NK-92 (cell line): ENCODE measurements around the gene ERVV-1.
"Not testable (repeated sequence)": the region's sequence is repeated elsewhere in the genome, so short reads cannot be mapped to it uniquely, and the experiment has no call there.

Source experiments
- DNase-seq: peaks from one replicate; lab custom pipeline; 2025; ENCODE audit not compliant: unreplicated experiment; lab: John Stamatoyannopoulos, UW

Gene ERVV-1

GRCh38 chr19:53019684-53020083 is 6.0 kb downstream of the ERVV-1 start:
- DNase-seq = no peak

- not testable (repeated sequence) for DNase-seq
Measured at GRCh38 chr19:53028306-53028705, 14.6 kb downstream of the ERVV-1 start.

DNA sequence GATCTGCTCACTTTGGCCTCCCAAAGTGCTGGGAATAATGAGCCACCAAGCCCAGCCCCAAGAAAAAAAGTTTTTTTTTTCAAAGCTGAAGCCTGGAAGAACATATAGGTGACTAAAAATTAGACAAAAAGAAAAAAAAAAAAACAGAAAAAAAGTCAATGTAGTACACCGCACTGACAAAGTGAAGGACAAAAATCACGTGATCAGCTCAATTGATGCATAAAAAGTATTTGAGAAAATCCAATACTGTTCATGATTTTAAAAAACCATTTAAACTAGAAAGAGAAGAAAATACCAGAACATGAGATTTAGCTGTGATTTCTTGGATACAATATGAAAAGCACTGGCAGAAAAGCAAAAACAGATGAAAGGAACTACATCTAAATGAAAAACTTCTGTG is 20.3 kb downstream of the ERVV-1 start:
- DNase-seq = no peak

DNA sequence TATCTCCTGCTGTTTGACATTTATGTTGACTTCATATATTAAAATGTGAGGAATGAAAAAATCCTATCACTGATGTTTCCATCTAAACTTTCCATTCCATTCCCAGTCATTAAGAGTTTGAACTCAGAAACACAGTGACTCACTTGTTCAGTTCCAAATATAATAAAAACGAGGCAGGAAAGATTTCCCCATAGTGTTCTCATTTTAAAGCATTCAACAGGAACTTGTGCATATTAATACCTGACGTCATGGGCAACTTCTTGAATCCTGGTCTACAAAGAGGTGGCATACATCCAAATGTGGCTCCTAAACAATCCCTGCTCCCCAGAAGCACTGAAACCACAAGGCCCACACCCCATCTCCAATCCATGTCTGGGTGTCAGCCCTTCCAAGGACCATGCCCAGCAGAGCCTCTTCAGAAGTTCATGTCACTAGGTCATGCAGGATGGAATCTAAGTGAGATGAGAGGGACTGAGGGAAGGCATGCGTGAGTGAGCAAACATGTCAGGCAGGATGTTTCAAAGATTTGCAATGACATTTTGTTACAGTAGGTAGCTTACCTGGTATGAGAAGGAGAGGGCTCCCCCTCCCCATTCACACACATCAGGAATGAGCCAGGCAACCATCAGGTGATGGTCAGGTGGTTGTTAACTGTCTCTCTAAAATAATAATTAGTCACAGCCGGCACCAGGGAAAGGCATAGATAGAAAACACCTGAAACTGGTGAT is 21.4 kb downstream of the ERVV-1 start:
- no peak for DNase-seq

GRCh38 chr19:53037101-53038097 is 23.7 kb downstream of the ERVV-1 start:
- DNase-seq = no peak

GRCh38 chr19:53041366-53041765 is 27.6 kb downstream of the ERVV-1 start:
- DNase-seq = no peak

DNA sequence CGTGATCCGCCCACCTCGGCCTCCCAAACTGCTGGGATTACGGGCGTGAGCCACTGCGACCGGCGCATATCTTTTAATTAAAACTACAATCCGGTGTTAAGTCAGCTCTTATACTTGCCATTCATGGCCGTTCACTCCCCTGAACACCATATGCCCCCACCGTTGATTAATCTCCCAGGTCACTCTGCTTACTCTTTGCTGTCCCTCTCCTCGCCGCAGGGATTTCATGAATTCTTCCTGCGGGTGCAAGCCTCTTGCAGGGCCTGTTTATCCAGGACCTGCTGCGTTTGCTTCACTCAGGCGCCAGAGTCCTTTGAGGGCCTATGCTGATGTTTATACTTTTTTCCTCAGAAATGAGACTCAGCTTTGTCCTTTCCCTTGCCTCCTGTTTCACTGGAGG is 31.8 kb downstream of the ERVV-1 start:
- DNase-seq = no peak

DNA sequence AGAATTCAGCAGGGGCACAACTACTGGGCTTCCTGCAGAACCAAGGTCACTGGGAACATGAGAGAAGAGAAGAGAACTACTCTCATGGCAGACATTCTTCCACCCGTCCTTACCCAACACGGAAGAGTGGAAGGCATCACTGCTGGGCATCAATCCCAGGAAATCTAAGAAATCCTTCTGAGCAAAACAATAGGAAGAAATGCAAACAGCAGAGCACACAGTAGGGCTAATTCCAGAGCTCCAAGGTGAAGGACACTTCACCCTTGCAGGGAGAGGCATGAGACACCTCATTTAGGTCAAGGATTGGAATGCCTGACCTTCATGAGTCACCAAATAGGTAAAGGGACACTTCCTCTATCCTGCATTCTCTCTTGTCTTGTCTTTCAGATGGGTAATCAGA is 33.7 kb downstream of the ERVV-1 start:
- DNase-seq = no peak

DNA sequence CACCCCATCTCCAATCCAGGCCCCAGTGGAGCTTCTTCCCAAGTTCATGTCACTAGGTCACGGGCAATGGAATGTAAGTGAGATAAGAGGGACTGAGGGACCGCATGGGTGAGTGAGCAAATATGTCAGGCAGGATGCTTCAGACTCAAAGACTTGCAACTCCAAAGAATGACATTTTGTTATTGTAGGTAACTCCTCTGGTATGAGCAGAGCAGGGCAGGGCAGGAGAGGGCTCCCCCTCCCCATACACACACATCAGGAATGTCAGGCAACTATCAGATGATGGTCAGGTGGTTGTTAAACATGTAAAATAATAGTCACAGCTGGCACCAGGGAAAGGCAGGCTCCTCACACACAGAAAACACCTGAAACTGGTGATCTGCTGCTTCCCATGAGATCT is 41.4 kb downstream of the ERVV-1 start:
- no peak for DNase-seq

GRCh38 chr19:53057904-53058580 is 44.3 kb downstream of the ERVV-1 start:
- no peak for DNase-seq
